Stimulated activated CD4-positive, alpha-beta T cell treated with anti-CD3 and anti-CD28 coated beads, Interleukin-4, amount 100 ng/mL, for 4 hours (primary cell): ENCODE measurements around the gene LARGE1.
"Not testable (repeated sequence)": the region's sequence is repeated elsewhere in the genome, so short reads cannot be mapped to it uniquely, and the experiment has no call there.

Experiments used
- DNase-seq, 2 experiments: peaks; one replicate each; pipeline ENCODE4 v3.0.0-alpha.2; 2020

The LARGE1 gene

DNA sequence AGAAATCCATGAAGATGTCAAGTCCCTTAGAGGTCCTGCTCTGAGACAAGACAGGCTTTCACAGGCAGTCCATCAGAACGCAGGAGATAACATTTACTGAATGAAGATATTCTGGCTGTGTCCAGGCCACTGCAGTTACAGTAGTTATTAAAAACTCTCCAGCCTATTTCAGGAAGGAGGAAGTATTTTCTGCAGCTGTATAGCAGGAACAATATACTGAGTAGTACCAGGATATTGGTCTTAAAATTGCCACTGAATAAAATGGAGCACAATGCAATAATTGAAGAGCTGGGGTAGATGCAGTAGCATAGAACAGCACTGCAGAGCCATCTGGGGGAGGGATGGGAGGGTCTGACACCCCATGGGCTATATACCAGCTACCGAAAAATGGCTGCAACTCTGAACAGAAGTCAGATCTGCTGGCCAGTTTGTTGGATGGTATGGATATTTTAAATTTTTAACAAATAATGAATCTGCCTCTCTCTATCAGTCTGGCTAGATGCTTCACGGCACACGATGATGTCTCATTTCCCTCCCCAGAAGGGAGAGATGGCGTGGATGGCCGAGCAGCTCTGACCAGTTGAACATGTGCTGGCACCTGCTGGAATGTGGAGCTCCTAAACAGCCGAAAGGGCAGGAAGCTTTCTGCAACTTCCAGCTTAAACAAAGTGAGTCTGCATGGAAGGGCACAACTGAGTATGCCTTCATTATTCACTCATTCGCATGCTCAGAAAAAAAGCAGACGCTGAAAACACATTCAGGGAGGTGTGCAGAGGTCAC lies 520.0 kb downstream of the LARGE1 start:
- DNase-seq: no peak

DNA sequence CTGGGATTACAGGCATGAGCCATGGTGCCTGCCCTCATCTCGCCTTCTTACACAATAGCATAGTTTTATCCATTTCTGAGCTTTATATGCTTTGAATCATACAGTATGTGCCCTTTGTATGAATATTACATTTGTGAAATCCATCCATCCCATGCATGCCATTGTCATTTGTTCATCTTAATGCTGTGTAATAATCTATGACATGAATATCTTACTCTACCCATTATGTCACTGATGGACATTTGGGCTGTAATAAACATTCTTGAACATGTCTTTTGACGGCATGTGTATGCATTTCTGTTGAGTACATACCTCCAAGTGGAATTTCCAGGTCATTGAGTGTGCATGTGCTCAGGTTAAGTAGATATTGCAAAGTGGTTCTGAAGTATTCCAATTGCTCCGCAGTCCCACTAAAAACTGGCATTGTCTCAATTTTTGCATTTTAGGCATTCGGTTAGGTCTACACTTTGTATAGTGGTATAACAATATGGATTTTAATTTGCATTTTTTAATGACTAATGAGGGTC lies 522.8 kb downstream of the LARGE1 start:
- DNase-seq: no peak

DNA sequence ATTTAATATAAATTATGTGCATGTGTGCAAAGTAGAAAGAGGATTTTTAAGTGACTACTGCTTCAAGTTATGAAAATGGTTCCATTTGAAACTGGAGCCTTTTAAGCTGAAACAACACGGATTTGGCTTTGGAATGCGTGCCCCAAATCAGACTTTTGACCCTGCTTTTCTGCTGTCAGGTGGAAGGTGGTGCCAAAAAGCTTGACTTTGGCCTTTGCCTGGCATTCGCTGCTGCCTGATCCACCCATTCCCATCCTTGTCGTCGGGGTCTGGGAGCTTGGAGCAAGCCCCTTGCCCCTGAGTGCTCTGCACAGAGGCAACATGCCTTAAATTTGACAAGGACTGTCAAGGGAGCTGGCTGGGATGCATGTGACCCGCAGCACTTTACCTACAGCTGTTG lies 526.8 kb downstream of the LARGE1 start:
- no peak for DNase-seq

DNA sequence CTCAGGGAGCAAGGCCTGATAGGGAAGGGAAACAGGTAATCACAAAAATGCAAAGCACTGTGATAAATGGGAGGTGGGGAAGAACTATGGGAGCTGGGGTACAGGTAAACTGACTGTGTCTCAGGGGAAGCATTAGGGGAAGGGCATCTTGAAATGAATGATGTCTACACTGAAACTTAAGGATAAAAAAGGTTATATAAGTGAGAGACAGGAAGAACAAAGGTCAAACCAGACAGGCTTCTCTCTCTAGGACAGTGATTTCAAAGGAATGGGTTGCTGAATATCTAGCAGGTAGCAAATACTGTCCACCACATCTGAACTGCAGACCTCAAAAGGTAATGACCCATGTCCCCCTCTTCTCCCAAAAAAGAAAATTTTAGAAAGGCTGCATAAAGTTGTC lies 529.0 kb downstream of the LARGE1 start:
- no peak for DNase-seq

DNA sequence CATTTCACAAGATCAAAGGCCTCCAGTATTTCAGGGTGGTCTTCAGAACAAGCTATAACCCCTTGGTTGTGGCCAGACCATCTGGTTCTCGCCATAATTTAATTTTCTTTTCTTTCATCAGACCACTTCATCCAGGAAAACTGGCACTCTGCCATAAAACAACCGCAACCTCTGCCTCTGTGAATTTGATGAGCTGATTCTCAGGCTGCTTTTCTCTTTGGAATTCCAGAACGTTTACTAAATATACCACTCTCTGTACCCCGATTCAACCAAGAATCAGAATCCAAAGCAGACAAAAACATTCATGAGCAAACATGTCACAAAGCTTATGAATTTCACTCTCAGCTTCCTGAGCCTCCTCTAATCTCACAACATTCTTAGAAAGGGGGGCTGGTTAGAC lies 530.3 kb downstream of the LARGE1 start:
- DNase-seq: no peak

DNA sequence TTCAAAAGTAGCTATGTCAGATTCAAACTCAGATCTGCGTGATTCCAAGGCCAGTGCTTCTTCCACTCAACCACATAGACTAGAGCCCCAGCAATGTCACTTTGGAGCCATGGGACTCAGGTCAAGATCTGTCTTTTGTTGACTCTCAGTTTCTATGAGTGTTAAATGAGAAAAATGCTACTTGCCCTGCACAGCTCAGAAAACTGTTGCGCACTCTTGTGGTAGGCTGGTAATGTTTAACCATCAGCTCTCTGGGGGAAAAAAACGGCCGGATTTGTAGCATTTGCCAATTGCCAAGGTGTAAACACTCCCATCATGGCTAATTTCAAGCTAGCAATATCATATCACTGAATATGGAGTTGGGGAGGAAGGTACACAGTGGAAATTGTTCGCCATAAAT lies 534.0 kb downstream of the LARGE1 start:
- DNase-seq: no peak

DNA sequence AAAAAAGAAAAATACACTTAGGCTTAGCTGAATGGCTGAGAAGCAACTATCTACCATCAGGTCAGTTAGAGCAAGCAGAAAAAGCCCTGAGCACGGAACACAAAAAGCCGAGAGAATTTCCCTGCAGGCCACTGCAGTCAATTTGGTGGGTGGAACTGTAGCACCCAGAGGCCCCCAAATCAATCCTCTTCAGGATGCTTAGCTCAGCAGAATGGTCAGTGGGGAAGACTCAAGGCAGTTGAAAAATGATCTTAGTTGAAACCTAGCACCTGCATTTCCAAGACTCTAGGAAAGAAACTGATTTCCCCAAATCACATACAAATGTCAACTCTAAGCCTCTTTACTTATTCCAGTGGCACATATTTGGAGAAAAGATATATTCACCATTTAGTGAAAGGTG lies 534.7 kb downstream of the LARGE1 start:
- DNase-seq: no peak

DNA sequence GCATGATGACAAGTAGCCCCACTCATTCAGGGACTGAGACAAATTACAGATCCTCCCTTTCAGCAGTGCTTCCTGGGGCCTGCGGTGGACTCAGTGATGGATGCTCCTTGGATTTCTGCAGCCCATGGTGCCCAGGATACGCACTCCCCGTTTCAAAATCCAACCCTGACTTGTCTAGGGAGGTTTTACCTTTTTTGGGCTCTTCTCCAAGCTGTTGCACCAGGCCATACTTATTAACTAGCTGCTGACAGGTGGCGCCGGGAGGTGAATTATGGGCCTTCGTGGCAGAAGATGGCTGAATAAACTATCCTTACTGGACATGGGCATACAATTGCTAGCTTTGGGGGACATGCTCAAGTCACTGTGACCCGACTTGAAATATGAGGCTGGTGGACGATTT lies 537.8 kb downstream of the LARGE1 start:
- no peak for DNase-seq

DNA sequence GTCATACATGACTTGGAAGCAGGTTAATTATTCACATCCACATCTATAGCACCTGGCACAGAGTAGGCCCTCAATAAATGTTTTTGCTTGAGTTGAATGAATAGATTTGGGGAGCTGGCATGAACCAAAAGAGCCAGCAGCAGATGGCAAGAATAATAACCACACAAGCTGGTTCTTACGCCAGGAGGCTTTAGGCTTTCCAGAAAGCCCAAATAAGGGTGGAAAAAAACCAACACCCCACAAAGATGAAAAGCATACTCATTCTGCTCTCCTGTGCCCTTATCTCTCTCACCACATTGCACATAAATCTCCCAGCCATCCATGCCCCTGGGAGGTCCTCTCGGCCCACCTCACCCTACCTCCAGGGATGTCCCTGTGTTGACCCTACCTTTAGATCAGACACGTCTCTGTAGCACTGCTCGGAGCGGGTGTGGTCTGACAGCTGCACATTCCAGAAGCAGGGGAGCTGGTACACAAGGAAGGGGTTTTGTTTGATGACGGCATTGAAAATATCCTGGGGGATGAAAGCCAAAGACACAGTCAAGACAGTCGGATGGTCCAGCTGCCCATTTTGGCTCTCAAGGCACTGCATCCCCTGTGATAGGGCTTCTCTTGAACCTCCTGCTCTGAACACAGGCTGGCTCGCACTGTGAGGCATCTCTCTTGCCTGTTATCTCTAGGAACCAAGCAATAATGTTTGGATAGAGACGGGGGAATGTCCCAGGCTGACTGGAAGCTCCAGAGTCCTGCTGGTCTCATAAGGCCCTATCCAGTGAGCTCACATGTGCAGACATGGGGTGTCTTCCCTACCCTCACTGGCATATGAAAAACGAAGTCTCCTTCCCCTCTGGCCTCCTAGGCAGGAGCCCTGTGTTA lies 538.5 kb downstream of the LARGE1 start:
- DNase-seq: no peak

DNA sequence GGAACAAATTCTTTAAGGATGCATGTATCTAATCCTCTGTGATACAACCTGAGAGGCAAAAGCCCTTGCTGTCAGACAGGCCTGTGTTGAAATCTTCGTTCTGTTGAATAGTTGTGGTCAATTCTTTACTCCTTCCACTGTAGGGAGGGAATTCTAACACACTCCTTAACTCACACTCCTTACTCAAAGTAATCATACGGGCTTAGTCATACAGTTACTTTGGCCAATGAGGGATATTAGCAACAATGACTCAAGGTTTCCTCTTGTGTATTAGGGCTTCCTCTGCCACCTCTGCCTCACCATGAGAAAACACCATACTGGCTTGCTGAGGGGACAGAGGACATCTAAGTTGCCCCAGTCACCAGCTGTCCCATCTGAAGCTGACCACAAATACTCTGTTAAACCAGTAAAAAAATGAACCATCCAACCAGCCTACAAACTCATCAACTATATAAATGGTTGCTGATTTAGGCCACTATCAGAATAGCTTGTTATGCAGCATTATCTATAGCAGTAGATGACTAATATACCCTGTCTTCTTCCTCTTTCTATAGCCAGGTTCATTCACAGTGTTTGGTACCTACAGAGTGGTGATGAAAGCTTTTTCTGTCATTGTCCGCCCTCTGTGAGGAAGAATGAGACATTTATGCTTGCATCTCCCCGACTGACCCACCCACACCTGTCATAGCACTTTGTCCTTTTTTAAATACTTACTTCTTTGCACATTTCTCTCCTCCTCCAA lies 539.3 kb downstream of the LARGE1 start:
- no peak for DNase-seq

DNA sequence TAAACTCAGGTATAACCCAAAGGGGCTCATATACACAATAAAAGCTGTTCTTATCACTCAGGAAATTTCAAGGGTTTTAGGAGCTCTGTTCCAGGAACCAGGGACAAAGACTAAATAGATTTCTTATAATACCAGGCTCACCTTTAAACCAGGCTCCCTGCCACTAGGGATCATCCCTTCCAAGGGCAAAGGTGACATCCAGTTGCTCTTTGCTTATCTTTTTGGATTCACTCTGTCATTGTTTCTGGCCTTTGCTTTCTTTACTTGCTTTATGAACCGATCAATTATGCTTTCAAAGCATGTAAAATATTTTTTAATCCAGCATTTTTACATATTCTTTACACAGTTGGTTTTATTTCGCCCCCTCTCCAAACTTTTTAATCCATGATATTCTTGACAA lies 540.4 kb downstream of the LARGE1 start:
- DNase-seq: no peak

DNA sequence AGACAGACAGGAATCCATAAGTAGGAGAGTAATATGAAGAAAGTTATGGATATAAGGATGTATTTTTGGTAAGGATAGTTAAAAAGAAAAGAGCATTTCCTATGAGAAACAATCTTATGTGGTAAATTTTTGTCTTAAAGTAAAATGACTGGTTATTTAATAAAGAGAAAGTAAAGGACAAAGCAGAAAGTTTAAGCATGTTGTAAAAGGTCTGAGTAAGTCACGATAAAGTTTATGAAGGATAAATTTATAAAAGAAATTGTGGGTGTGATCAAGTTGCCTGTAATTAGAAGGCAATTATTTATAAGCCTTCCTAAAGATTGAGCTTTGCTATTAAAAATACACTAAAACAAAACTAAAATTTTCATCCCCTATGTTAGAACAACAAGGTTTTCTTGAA lies 547.4 kb downstream of the LARGE1 start:
- DNase-seq: no peak

DNA sequence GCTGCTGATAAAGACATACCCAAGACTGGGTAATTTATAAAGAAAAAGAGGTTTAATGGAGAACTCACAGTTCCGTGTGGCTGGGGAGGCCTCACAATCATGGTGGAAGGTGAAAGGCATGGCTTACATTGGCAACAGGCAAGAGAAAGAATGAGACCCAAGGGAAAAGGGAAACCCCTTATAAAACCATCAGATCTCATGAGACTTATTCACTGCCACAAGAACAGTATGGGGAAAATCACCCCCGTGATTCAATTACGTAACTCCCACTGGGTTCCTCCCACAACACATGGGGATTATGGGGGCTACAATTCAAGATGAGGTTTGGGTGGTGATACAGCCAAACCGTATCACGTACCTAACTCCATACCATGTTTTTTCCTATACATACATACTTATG lies 557.0 kb downstream of the LARGE1 start:
- not testable (repeated sequence) for DNase-seq

DNA sequence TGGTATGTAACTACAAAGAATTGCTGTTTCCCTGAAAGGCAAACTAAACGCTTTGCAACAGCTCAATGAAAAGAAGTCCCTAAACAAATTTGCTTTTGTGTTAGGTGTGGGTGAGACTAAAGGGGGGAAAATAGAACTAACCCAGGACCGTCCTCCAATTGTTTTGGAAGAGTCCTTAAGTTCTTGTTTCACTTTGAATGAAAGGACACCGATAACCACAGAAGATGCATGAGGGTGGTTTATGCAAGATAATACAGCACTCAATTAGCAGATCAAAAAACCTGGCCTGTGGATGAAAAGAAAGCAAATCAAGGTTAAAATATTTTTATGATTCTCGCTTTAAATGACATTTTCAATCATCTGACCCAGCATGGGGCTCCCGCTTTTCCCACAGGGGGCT lies 557.6 kb downstream of the LARGE1 start:
- DNase-seq: no peak

DNA sequence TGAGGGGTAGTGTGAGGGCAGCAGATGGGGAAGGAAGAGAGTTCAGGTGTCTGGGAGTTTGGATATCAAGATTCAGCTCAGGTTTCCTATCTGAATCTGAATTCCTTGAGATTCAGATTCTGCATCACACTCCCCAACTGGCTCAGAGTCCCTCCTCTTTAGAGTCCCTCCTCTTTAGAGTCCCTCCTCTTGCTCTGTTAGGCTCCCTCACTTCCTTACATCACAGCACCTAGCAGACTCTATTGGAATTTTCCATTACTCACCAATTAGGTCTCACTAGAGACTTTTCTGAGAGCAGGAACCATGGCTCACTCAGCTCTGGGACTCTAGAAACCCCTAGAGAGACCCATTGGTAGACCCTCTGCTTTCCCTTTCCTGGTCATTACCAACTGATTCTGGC lies 558.7 kb downstream of the LARGE1 start:
- no peak for DNase-seq

DNA sequence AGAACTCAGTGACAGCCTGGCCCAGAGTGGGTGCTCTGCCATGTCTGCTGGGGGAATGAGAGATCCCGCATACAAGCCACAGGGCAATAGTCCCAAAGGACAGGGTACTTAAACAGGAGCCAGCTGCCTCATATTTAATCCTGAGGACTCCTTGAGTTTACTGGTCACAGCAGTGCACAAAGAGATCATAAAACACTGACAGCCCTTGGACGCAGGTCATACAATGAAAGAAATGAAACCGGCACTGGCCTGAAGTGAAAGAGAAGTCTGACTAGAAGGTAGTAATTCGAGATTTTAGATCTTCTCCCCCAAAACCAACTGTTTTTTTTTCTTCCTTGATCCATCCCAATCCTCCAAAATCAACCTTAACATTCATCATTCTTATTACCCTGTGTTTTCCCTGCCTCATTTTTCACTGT lies 562.3 kb downstream of the LARGE1 start:
- DNase-seq: no peak

DNA sequence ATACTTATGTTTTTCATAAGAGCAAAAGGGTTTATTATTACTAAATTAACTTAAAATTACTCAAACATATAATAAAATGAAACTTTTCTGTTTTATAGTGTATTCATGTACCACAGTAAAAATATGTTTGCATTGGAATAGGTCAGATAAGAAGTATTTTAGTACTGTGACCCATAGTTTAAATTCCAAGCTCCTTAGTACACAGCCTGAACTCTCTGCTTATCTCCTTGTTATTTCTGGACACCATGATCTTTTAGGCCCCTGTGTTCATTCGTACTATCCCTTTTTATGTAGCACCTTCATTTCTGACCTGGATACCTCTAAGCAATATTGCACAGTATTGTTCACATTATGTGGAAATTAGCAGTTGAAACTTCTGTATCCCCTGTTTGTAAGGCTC lies 565.3 kb downstream of the LARGE1 start:
- no peak for DNase-seq

DNA sequence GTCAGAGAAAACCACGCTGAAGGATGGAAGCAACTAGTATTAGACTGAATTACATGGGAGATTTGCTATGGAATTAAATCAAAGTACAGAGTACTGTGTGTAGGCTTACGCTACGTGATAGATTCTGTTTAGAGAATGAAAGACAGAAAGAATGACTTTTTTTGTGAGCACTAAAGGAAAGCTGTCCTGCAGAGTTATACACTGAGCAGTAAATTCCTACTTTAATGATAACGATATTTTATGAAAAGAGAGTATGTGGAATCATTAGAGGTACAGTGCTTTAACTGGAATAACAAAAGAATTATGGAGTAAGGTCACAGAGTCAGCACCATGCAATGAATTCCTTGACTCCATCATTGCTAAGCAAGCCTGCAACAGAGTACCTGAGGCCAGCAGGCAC lies 566.8 kb downstream of the LARGE1 start:
- no peak for DNase-seq

DNA sequence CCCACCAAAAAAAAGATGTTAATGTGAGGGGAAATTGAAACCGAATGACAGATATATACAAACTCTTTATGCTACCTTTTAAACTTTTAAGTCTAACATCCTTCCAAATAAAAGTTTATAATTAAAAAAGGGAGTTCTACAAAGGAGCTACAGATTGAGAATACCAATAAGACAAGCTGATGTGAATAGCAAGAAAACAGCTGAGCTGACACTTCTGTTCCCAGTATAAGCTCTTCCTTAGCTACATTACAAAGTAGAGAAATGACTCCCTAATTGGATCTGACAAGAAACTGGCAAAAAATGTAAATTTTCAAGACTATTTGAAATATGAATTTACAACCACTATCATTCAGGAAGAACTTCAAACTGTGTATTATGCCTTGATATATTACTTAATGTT lies 567.5 kb downstream of the LARGE1 start:
- DNase-seq: no peak

DNA sequence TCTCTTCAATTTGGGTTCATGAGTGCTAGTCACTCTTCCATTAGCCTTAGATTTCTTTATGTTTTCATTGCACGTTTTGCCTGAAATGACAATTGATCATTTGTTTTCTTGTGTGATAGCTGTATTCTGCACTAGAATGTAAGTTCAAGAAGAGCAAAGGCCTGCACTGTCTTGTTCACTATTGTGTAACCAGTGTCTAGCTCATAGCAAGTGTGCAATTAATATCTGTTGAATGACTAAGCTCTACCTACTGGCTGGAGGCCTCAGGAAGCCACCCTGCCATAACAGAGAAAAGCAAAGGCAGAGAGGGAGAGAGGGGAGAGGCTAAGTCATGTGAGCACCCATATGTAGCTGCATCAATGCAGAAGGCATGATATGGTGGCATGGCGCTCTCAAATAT lies 569.3 kb downstream of the LARGE1 start:
- DNase-seq: no peak

DNA sequence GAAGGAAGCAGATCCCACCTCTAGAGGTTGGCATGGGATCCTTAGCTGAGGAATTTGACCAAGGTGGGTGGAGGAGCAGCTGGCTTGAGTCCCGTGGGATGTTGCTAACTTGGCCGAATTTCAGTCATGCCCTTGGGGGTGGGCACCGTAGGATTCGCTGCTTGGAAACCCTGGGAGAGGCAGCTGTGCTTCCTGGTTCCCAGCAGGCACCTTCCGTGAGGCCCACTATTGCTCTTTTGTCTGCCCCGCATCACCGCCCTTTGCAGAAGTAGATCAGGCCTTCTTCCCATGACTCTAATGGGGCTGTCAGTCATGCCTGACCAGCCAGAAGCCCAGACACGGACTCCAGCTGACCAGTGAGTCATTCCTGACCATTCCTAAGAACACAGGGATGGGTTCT lies 569.8 kb downstream of the LARGE1 start:
- no peak for DNase-seq

DNA sequence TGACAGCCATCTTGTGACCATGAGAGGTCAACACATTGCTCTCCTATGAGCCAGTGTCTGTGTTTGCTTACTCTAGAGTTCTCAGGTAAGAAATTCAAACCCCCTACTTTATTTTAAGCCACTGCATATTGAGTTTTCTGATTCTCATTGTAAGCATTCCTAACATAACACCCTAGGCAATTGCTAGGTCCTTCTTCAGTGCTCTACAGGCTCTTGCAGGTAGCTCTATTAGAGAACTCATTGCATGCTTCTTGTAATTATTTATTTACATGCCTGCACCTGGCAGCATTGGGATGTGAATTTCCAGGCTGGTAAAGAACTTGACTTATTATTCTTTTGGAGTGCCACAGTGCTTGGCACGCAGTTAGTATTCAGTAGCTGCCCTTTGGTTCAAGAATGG lies 573.3 kb downstream of the LARGE1 start:
- DNase-seq: no peak

DNA sequence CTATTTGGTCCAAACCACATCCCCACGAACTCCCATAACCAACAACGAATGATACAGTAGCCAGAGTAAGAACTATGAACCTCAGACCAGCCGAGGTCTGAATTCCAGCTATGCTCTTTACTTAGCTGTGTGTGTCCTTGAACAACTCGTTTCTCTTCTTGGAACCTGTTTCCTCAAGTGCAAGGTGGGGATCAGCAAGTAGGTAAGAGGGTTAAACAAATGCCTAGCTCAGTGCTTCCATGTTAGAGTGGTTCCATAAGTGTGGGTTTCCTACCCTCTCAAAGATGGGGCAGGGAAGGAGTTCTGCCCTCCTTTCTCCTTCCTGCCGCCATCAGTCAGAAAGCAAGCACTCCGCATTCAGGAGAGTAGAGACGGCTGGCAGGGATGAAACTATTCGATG lies 578.7 kb downstream of the LARGE1 start:
- DNase-seq: no peak
